ENCODE results near the gene ZBED1.
"Not testable (repeated sequence)": the region's sequence is repeated elsewhere in the genome, so short reads cannot be mapped to it uniquely, and the experiment has no call there.

The ZBED1 gene

GRCh38 chrX:2471641-2472040, 29.1 kb downstream of the ZBED1 start:
- DNase-seq = no peak

- not testable (repeated sequence) for DNase-seq
These were observed 29.6 kb downstream of the ZBED1 start for GRCh38 chrX:2471126-2471525.

- not testable (repeated sequence) for DNase-seq
These were observed 30.9 kb downstream of the ZBED1 start for GRCh38 chrX:2469852-2470251.

GRCh38 chrX:2469196-2469685, 31.5 kb downstream of the ZBED1 start:
- DNase-seq = no peak

GRCh38 chrX:2468261-2469195, 32.2 kb downstream of the ZBED1 start:
- no peak for DNase-seq

GRCh38 chrX:2466876-2467656, 33.7 kb downstream of the ZBED1 start:
- DNase-seq = no peak

- no peak for DNase-seq
These were observed 36.1 kb downstream of the ZBED1 start for GRCh38 chrX:2464677-2465166.

GRCh38 chrX:2463973-2464676, 36.7 kb downstream of the ZBED1 start:
- DNase-seq = no peak

- not testable (repeated sequence) for DNase-seq
These were observed 37.3 kb downstream of the ZBED1 start for GRCh38 chrX:2463481-2463880.

- DNase-seq = no peak
These were observed 38.0 kb downstream of the ZBED1 start for GRCh38 chrX:2462780-2463179.

- DNase-seq = no peak
These were observed 38.7 kb downstream of the ZBED1 start for GRCh38 chrX:2462074-2462473.

- DNase-seq = no peak
These were observed 39.1 kb downstream of the ZBED1 start for GRCh38 chrX:2461711-2462016.

GRCh38 chrX:2460821-2461710, 39.7 kb downstream of the ZBED1 start:
- DNase-seq = not testable (repeated sequence)

GRCh38 chrX:2460048-2460447, 40.7 kb downstream of the ZBED1 start:
- not testable (repeated sequence) for DNase-seq

GRCh38 chrX:2458309-2458708, 42.5 kb downstream of the ZBED1 start:
- DNase-seq = no peak

GRCh38 chrX:2457289-2458133, 43.3 kb downstream of the ZBED1 start:
- DNase-seq = no peak

- DNase-seq = not testable (repeated sequence)
These were observed 44.7 kb downstream of the ZBED1 start for GRCh38 chrX:2456091-2456490.

GRCh38 chrX:2454620-2455019, 46.2 kb downstream of the ZBED1 start:
- not testable (repeated sequence) for DNase-seq

GRCh38 chrX:2452799-2453198, 48.0 kb downstream of the ZBED1 start:
- DNase-seq = no peak

- DNase-seq = no peak
These were observed 48.4 kb downstream of the ZBED1 start for GRCh38 chrX:2452317-2452784.
